Epithelial cell of proximal tubule (primary cell): Measurements from ENCODE around the gene MAML2. TPM values are rescaled to one million over a fixed set of nuclear protein-coding genes. Genes with fewer than 3 reads are reported as not detected.

ENCODE experiments used
- DNase-seq: peaks from one replicate; pipeline ENCODE4 v3.0.0-alpha.2; 2011; ENCODE audit warnings: low read depth
- H3K4me3 ChIP-seq: 2 replicates; pipeline ENCODE4 v1.5.1; 2011; ENCODE audit warnings: low read depth, mild to moderate bottlenecking, low read length
- total RNA-seq: library from RNA; depleted of rRNA; stranded (reverse); fragments of >200 nt; gene quantifications from 2 replicates; pipeline ENCODE4 v1.2.3, GENCODE V29; 2015
- TF ChIP-seq, protein P1 (sequence below): conservative IDR thresholded peaks from 2 replicates; pipeline ENCODE4 v1.5.1; 2012; ENCODE audit warnings: low read depth, mild to moderate bottlenecking, low read length

MAML2 gene
- total RNA-seq, 1 donor from 2014 or later = 5.1 TPM

DNA sequence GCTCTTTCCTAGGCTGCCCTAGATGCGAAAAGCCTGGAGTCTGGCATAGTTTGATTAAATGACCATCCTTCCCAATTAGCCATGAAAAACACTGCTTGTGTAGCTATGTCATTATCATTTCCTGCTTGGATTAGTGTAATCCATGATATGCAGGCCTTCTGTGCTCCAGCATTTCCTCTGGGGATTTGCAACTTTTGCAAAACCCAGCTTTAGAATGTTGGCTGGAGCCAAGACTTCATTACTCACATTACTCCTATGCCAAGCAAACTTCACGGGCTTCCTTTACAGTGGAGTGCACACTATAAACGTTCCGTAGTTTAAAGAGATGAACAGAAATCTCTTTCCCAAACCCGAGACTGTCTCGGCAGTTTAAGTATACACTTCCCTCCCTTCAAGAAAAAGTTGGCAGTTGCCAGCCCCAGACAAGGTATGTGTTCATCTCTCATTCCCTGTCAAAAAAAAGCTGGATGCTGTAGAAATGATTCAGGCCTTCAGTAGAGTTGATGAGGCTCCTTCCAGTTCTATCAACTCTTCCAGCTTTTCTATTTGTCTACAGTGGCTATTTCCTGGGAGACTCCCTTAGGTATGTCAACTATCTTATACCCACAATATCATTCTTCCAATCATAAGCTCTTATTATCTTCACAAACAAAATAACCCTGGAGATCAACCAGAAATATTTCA is 180.0 kb downstream of the MAML2 start:
- H3K4me3 ChIP-seq = no peak overlapping the region
- TF ChIP-seq, protein P1, sequence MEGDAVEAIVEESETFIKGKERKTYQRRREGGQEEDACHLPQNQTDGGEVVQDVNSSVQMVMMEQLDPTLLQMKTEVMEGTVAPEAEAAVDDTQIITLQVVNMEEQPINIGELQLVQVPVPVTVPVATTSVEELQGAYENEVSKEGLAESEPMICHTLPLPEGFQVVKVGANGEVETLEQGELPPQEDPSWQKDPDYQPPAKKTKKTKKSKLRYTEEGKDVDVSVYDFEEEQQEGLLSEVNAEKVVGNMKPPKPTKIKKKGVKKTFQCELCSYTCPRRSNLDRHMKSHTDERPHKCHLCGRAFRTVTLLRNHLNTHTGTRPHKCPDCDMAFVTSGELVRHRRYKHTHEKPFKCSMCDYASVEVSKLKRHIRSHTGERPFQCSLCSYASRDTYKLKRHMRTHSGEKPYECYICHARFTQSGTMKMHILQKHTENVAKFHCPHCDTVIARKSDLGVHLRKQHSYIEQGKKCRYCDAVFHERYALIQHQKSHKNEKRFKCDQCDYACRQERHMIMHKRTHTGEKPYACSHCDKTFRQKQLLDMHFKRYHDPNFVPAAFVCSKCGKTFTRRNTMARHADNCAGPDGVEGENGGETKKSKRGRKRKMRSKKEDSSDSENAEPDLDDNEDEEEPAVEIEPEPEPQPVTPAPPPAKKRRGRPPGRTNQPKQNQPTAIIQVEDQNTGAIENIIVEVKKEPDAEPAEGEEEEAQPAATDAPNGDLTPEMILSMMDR = no peak
- DNase-seq = no peak

DNA sequence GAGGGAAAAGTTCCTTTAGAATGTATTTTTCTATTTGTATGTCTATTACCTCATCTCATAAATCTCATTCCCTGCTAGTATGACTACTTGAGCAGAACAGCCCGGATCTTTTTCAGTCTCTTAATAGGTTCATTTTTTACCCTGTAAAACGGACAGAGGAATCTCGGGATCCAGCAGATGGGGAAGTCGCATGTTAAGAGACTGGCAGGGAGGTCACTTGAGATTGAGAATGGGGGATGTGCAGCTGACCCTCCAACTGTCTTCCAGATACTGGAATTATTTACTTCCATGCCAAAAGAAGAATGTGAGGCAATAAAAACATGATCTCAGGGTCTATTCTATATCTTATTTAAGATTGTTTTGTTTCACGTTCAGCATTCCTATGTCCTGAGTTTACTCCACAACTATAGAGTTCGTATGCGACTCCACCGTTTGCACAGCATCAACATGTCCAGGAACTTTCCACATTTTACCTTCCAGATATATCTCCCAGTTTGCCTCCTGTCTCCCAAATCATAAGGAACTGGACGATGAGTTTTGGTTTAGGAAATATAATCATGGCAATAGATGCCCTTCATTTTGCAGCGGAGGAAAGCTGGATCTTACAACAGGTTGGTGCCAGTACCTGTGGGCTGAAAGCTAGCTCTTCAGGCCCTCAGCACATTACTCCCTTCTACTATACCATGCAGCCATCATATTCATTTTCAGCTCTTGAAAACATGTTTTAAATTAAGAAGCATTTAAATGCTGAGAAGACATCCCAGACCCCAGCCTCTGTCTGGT is 181.5 kb downstream of the MAML2 start:
- TF ChIP-seq, protein P1 = no peak
- H3K4me3 ChIP-seq = no peak overlapping the region
- DNase-seq = no peak

DNA sequence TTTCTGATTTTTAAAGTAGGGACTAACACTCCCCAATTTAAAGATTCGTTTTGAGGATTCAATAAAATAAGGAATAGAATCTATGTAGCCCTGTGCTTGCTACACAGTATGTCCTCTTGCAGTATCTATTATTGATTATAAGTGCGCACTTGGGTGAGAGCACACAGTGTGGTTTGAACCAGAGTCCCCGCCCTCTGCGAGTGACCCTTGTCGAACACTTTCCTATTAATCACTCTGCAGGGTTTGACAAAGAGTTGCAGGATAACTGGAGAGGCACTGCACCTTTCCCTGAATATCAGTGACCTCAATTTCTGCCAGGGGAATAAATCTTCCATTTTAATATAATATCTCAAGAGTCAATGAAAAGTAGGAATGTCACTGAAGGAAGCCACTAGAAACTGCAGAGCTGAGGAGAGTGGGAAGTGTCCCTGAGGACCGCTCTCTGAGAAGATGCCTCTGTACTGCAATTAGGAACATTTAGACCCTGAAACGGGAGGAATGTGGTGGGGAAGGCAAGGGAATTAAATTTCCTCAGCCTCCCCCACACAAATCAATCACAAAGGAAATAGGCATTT is 182.2 kb downstream of the MAML2 start:
- no peak for DNase-seq
- no peak overlapping the region for H3K4me3 ChIP-seq
- TF ChIP-seq, protein P1 = no peak

DNA sequence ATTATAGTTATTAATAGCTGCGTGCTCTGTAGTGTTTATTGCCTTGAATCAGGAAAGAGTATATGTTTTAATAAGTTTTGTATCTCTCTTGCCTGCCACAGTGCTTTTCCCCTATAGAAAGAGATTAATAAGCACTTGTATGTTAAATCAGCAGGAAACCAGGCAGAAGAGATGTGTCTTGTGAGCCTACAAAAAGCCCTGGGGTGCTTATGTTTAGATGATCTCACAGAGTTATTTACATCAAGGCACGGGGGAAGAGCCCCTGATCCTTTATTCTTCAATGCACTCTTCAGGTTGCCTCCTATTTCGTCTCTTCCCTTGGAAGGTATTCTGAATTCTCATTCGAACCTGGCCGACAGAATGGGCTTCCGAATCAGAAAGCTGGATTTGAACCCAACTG is 183.0 kb downstream of the MAML2 start:
- TF ChIP-seq, protein P1 = no peak
- DNase-seq = no peak
- H3K4me3 ChIP-seq = no peak overlapping the region

DNA sequence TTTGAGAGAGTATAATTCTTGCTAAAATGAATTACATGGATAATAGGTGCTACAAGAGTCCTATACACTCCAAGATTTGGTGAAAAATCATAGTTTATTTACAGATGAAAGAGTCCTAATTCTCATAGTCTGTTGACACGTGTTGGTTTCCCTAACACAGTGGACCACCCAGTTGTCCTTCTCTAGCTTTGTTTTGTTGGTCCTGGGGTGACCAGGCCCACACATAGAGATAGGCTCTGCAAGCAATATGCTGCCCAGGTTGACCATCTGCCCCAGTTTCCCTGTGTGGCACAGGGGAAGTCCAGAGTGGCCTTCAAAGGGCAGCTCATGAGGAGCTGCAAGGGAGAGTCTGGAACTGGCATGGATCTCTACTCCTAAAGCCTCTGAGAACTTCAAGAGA is 184.9 kb downstream of the MAML2 start:
- H3K4me3 ChIP-seq = no peak overlapping the region
- no peak for DNase-seq
- TF ChIP-seq, protein P1 = no peak

DNA sequence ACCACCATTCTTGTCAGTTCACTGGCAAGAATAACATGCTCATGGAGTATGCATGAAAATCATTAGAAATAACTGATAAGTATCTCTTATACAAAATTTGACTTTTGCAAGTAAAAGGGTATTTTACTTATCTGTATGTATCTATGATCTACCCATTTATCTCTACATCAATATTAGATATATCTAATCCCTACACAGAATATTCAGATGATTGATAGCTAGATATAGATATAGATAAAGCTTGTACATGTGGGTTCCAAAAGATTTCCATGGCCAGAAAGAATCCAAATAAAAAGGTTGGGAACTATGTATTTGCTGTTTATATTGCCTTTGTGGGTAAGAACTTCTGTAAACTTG is 185.5 kb downstream of the MAML2 start:
- no peak for DNase-seq
- TF ChIP-seq, protein P1 = no peak
- no peak overlapping the region for H3K4me3 ChIP-seq
